ENCODE results near the gene TPRX2.

DNA sequence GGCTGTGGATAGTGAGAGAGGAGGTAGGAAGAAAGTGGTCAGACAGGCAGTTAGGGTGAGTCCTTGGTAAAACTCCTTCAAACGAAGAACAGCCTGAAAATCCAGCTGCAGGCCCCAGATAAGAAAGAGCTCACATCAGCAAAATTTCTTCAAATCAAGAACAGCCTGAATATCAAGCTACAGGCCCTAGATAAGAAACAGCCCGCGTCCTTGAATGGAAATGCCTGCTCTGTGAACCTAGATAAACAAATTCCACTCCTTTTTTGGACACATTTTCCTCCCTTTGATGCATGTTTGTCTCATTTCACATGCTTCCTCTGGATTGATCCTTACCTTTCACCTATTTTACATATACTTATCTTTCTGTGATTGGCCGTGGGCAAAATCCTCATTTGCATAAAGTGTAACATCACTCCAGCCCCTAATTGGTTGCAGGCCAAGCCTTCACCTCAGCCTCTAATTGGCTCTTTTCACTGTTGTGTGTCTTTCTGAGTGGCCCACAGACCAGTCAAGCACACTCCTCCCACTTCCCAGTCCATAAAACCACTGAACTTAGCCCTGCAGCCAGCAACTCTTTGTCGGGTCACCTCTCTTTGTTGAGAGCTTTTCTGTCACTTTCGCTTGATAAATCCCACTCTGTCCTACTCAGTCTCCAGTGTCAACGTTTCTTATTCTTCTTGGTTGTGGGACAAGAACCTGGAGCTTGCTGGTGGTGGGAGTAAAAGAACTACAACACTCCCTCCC lies 33.1 kb downstream of the TPRX2 start:
- TF ChIP-seq, protein P1, sequence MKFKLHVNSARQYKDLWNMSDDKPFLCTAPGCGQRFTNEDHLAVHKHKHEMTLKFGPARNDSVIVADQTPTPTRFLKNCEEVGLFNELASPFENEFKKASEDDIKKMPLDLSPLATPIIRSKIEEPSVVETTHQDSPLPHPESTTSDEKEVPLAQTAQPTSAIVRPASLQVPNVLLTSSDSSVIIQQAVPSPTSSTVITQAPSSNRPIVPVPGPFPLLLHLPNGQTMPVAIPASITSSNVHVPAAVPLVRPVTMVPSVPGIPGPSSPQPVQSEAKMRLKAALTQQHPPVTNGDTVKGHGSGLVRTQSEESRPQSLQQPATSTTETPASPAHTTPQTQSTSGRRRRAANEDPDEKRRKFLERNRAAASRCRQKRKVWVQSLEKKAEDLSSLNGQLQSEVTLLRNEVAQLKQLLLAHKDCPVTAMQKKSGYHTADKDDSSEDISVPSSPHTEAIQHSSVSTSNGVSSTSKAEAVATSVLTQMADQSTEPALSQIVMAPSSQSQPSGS (IDR thresholded peaks at IDR 0.05; ENCODE audit: low read length), result no peak
- TF ChIP-seq POLR2A (IDR thresholded peaks at IDR 0.05; ENCODE audit: control extremely low read depth in 1 of 2, low read depth in 2 of 2, low read length in 2 of 2) (peak; percentile 50 to 76), BRCA1 (IDR thresholded peaks at IDR 0.05; ENCODE audit: low read depth, low read length) (no peak), SP1 (IDR thresholded peaks at IDR 0.05; ENCODE audit: low read depth, low read length) (peak; percentile 98), CTCF (IDR thresholded peaks at IDR 0.05; ENCODE audit: control extremely low read depth in 1 of 3, insufficient read depth in 1 of 3, low read depth in 1 of 3, low read length in 3 of 3) (no peak), EZH2 (IDR thresholded peaks at IDR 0.05; ENCODE audit: low read depth, low read length, severe bottlenecking) (no peak), CBX8 (IDR thresholded peaks at IDR 0.05; ENCODE audit: borderline replicate concordance, low read depth, low read length) (no peak), BCL11A (IDR thresholded peaks at IDR 0.05; ENCODE audit: low read depth in 2 of 2, low read length in 2 of 2) (no peak), RXRA (IDR thresholded peaks at IDR 0.05; ENCODE audit: insufficient read depth, low read depth, low read length) (no peak), USF2 (IDR thresholded peaks at IDR 0.05; ENCODE audit: low read length) (no peak), HDAC2 (IDR thresholded peaks at IDR 0.05; ENCODE audit: borderline replicate concordance in 1 of 2, low read depth in 2 of 2, low read length in 2 of 2) (no peak), CHD2 (IDR thresholded peaks at IDR 0.05; ENCODE audit: low read length) (peak; percentile 84), RFX5 (IDR thresholded peaks at IDR 0.05; ENCODE audit: borderline replicate concordance, low read depth, low read length) (no peak)

Data from H1 (cell line).